CD14-positive monocyte (primary cell): ENCODE results near the gene NME9. TPM values are rescaled to one million over a fixed set of nuclear protein-coding genes. Genes with fewer than 3 reads are reported as not detected.

Experiments
- DNase-seq, 3 donors: peaks; one replicate each; pipeline ENCODE4 v3.0.0-alpha.2; 2011 to 2022
- H2AFZ ChIP-seq: 2 replicates; pipeline ENCODE4 v1.6.0; 2012; ENCODE audit warnings: mild to moderate bottlenecking, low read depth, low read length, inconsistent platforms; ENCODE audit not compliant: insufficient read depth, poor library complexity, severe bottlenecking
- H3K27ac ChIP-seq, 2 donors: 1 replicate in 1 of 2; 2 replicates in 1 of 2; pipeline ENCODE4 v1.5.1; 2012 to 2013; ENCODE audit warnings: low read length in 2 of 2, control low read depth in 1 of 2, inconsistent platforms in 1 of 2, low read depth in 1 of 2, mild to moderate bottlenecking in 1 of 2
- H3K27me3 ChIP-seq, 2 donors: one replicate each; pipeline versions ENCODE4 v1.6.0 to v1.6.1; 2011 to 2013; ENCODE audit warnings: low read length in 2 of 2; ENCODE audit not compliant: control insufficient read depth in 2 of 2, insufficient read depth in 2 of 2
- H3K36me3 ChIP-seq, 2 donors: replicated peaks in 1 of 2; 1 replicate in 1 of 2; 2 replicates in 1 of 2; pipeline versions ENCODE4 v1.5.1 to v1.6.1; 2012 to 2013; ENCODE audit warnings: low read length in 2 of 2, control low read depth in 1 of 2, inconsistent platforms in 1 of 2, mild to moderate bottlenecking in 1 of 2; ENCODE audit not compliant: insufficient read depth in 2 of 2, control insufficient read depth in 1 of 2
- H3K4me1 ChIP-seq, 2 donors: 1 replicate in 1 of 2; 2 replicates in 1 of 2; pipeline versions ENCODE4 v1.5.1 to v1.6.1; 2012 to 2013; ENCODE audit warnings: low read length in 2 of 2, control low read depth in 1 of 2, inconsistent platforms in 1 of 2, mild to moderate bottlenecking in 1 of 2, moderate library complexity in 1 of 2; ENCODE audit not compliant: insufficient read depth in 2 of 2, control insufficient read depth in 1 of 2
- H3K4me2 ChIP-seq: replicated peaks from 2 replicates; pipeline ENCODE3; 2012; ENCODE audit warnings: low read length, moderate library complexity, mild to moderate bottlenecking; ENCODE audit not compliant: poor library complexity, severe bottlenecking; ENCODE audit errors: extremely low read depth
- H3K4me3 ChIP-seq, 3 experiments: fragments of 200-600 bp in 1 of 3; sonication (generic) in 1 of 3; replicated peaks in 1 of 3; 1 replicate in 2 of 3; 2 replicates in 1 of 3; pipeline ENCODE4 v1.5.1; 2011 to 2013; ENCODE audit warnings: low read length in 3 of 3, mild to moderate bottlenecking in 3 of 3, control low read depth in 2 of 3, low read depth in 2 of 3, inconsistent platforms in 1 of 3, moderate library complexity in 1 of 3
- H3K79me2 ChIP-seq: 2 replicates; pipeline ENCODE4 v1.6.0; 2012; ENCODE audit warnings: mild to moderate bottlenecking, control low read depth, inconsistent platforms, low read length, moderate library complexity; ENCODE audit not compliant: insufficient read depth
- H3K9ac ChIP-seq: 2 replicates; pipeline ENCODE4 v1.6.0; 2017; ENCODE audit warnings: low read length, mild to moderate bottlenecking; ENCODE audit not compliant: insufficient read depth, poor library complexity, severe bottlenecking
- H3K9me3 ChIP-seq, 2 donors: replicated peaks in 1 of 2; 1 replicate in 1 of 2; 2 replicates in 1 of 2; pipeline versions ENCODE4 v1.5.1 to v1.6.1; 2012 to 2013; ENCODE audit warnings: low read length in 2 of 2, control low read depth in 1 of 2; ENCODE audit not compliant: control insufficient read depth in 1 of 2, insufficient read depth in 1 of 2
- H4K20me1 ChIP-seq: 2 replicates; pipeline ENCODE4 v1.6.0; 2012; ENCODE audit warnings: mild to moderate bottlenecking, low read length, control low read depth, moderate library complexity; ENCODE audit not compliant: insufficient read depth
- H3K27ac Mint-ChIP-seq, 7 donors: one replicate each; pipeline ENCODE4 v1.8.0; 2020; ENCODE audit warnings: mild to moderate bottlenecking in 7 of 7, mixed read lengths in 7 of 7, moderate library complexity in 6 of 7, inconsistent platforms in 2 of 7
- H3K27me3 Mint-ChIP-seq, 3 donors: one replicate each; pipeline ENCODE4 v1.8.0; 2021 to 2022; ENCODE audit warnings: low read depth in 3 of 3, mild to moderate bottlenecking in 3 of 3, mixed read lengths in 3 of 3, moderate library complexity in 3 of 3, inconsistent platforms in 1 of 3
- H3K36me3 Mint-ChIP-seq, 2 donors: one replicate each; pipeline ENCODE4 v1.8.0; 2020; ENCODE audit warnings: mixed read lengths in 2 of 2, inconsistent platforms in 1 of 2, mild to moderate bottlenecking in 1 of 2
- H3K4me1 Mint-ChIP-seq: one replicate; pipeline ENCODE4 v1.8.0; 2020; ENCODE audit warnings: mild to moderate bottlenecking, mixed read lengths
- H3K4me3 Mint-ChIP-seq, 2 donors: one replicate each; pipeline ENCODE4 v1.8.0; 2020; ENCODE audit warnings: mild to moderate bottlenecking in 2 of 2, mixed read lengths in 2 of 2, moderate library complexity in 1 of 2
- H3K9me3 Mint-ChIP-seq, 7 donors: one replicate each; pipeline ENCODE4 v1.8.0; 2020 to 2022; ENCODE audit warnings: mixed read lengths in 7 of 7, mild to moderate bottlenecking in 6 of 7, moderate library complexity in 6 of 7, inconsistent platforms in 2 of 7
- WGBS: methylation state at CpG from one replicate; pipeline ENCODE4 v1.1.5; 2013; ENCODE audit warnings: missing lambda C conversion rate; ENCODE audit not compliant: insufficient coverage; 5-methylcytosine and 5-hydroxymethylcytosine counted together
- intact Hi-C, 2 donors: fragments of 100-400 bp; cut with micrococcal nuclease; formaldehyde crosslinking; loops; one replicate each; pipeline versions ENCODE4 v1.15.0 to v1.15.1; 2023
- polyA plus RNA-seq, 3 donors: library from polyadenylated mRNA; depleted of rRNA in 1 of 3; unstranded in 2 of 3; stranded (reverse) in 1 of 3; fragments of 300-500 nt in 2 of 3; fragments of >200 nt in 1 of 3; fragmentation: Illumina TruSeq in 2 of 3; gene quantifications; 1 replicate in 2 of 3; 2 replicates in 1 of 3; pipeline ENCODE4 v1.2.3, GENCODE V29; 2012 to 2021
- TF ChIP-seq, protein P1 (sequence below): fragments of 200-600 bp; IDR thresholded peaks from one replicate; pipeline ENCODE4 v1.8.0; 2022; ENCODE audit warnings: antibody characterized with exemption, mild to moderate bottlenecking

Gene NME9
- polyA plus RNA-seq, 3 donors = 0.04 TPM; not detected in 2

DNA sequence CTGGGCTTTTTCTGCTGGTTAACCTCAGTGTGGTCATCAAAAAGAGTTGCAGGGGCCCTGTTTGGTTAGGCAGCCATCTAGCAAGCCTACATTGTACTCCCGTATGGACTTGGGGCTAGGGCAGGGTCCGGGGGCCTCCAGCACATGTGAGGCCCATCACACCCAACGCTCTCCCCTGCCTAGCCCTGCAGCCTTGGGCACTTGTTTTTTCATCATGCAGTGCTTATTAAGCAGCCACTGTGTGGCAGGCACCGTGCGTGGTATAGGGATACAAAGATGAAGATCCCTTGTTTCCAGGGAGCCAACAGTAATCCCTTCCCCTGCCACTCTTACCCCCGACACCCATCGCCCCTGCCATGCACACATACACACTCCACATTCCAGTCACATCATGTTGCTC lies 32.9 kb upstream of the NME9 start:
- Histone ChIP-seq H2AFZ (no peak overlapping the region), H3K27ac (no peak overlapping the region), H4K20me1 (no peaks in the 10 kb centered on the region), H3K27me3 (no peaks in the 10 kb centered on the region), H3K4me3 (no peak overlapping the region), H3K9ac (no peak overlapping the region), H3K4me1 (peaks cover 9 to 11% of the 10 kb centered on the region in 2 donors), H3K79me2 (no peaks in the 10 kb centered on the region), H3K36me3 (no peaks in the 10 kb centered on the region), H3K4me2 (no peak overlapping the region), H3K9me3 (no peaks in the 10 kb centered on the region)
- Mint-ChIP-seq H3K27me3 (peaks cover 0 to 7% (median 0%) of the 10 kb centered on the region in 3 donors), H3K9me3 (peaks cover 0 to 5% (median 0%) of the 10 kb centered on the region in 7 donors), H3K4me1 (peaks cover 10% of the 10 kb centered on the region), H3K27ac (no peak overlapping the region), H3K4me3 (no peak overlapping the region), H3K36me3 (no peaks in the 10 kb centered on the region)
- 97% methylated on average over 7 of the region's 7 CpGs for WGBS
- TF ChIP-seq, protein P1, sequence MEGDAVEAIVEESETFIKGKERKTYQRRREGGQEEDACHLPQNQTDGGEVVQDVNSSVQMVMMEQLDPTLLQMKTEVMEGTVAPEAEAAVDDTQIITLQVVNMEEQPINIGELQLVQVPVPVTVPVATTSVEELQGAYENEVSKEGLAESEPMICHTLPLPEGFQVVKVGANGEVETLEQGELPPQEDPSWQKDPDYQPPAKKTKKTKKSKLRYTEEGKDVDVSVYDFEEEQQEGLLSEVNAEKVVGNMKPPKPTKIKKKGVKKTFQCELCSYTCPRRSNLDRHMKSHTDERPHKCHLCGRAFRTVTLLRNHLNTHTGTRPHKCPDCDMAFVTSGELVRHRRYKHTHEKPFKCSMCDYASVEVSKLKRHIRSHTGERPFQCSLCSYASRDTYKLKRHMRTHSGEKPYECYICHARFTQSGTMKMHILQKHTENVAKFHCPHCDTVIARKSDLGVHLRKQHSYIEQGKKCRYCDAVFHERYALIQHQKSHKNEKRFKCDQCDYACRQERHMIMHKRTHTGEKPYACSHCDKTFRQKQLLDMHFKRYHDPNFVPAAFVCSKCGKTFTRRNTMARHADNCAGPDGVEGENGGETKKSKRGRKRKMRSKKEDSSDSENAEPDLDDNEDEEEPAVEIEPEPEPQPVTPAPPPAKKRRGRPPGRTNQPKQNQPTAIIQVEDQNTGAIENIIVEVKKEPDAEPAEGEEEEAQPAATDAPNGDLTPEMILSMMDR = no peak
- intact Hi-C loops = no loop called here
- no peak for DNase-seq

DNA sequence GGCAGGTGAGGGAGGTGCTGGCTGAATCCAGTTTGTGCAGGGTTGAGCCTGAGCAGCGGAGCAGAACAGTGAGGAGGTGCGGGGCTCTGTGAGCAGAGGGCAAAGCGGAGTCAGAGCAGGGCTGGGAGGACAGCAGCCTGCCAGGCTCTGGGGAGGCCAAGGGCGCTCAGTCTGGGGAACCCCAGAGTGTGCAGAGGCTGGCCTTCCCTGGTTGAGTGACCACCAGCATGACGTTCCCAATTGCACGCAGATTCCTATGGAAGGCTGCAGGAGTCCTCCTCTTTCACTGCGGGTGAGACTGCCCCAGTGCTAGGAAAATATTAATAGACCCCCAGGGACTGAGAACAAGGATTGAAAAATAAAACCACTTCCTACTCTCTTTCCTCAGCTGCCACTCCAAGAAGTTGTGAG lies 31.9 kb upstream of the NME9 start:
- no peaks in the 10 kb centered on the region for H3K27me3 ChIP-seq
- H3K79me2 ChIP-seq = no peaks in the 10 kb centered on the region
- H2AFZ ChIP-seq = no peak overlapping the region
- no peak overlapping the region for H3K27ac ChIP-seq
- intact Hi-C loops = no loop called here
- H3K4me2 ChIP-seq = no peak overlapping the region
- TF ChIP-seq, protein P1 = no peak
- H3K9ac ChIP-seq = no peak overlapping the region
- H4K20me1 ChIP-seq = no peaks in the 10 kb centered on the region
- peaks cover 1% of the 10 kb centered on the region for H3K4me1 Mint-ChIP-seq
- H3K9me3 ChIP-seq = no peaks in the 10 kb centered on the region
- H3K4me1 ChIP-seq = peaks cover 0 to 1% of the 10 kb centered on the region in 2 donors
- H3K4me3 Mint-ChIP-seq = no peak overlapping the region
- H3K27me3 Mint-ChIP-seq = peaks cover 0 to 7% (median 0%) of the 10 kb centered on the region in 3 donors
- H3K4me3 ChIP-seq = no peak overlapping the region
- no peaks in the 10 kb centered on the region for H3K36me3 Mint-ChIP-seq
- H3K27ac Mint-ChIP-seq = peak overlapping the region in 2 of 7 donors; percentile 15 to 55
- peaks cover 0 to 3% (median 0%) of the 10 kb centered on the region in 7 donors for H3K9me3 Mint-ChIP-seq
- H3K36me3 ChIP-seq = no peaks in the 10 kb centered on the region
- no peak for DNase-seq
- WGBS = 95% methylated on average over 6 of the region's 7 CpGs
